PFSK-1 (cell line): ENCODE data around the gene DAPK1.

Experiments used
- POLR2AphosphoS5 ChIP-seq: IDR thresholded peaks from 2 replicates; pipeline ENCODE4 v1.6.1; 2012; ENCODE audit warnings: low read depth, mild to moderate bottlenecking, control low read depth, low read length, moderate library complexity
- TAF1 ChIP-seq: IDR thresholded peaks from 2 replicates; pipeline ENCODE4 v1.6.1; 2012; ENCODE audit warnings: low read length, control low read depth, borderline replicate concordance; ENCODE audit not compliant: insufficient read depth

- TF ChIP-seq TAF1 (no peak), POLR2AphosphoS5 (no peak)
Measured at GRCh38 chr9:87510252-87510683, 12.6 kb downstream of the DAPK1 start.
